SIG-M5 treated with dmso at 0.1 percent for 504 hours (cell line): ENCODE data around the gene RDH11.

ENCODE experiments used
- DNase-seq: peaks from one replicate; lab custom pipeline; 2025; ENCODE audit not compliant: unreplicated experiment; lab: John Stamatoyannopoulos, UW

RDH11 gene

GRCh38 chr14:67650694-67651093 lies 44.9 kb downstream of the RDH11 start:
- no peak for DNase-seq

- no peak for DNase-seq
Observed at GRCh38 chr14:67650151-67650550, 45.4 kb downstream of the RDH11 start.

GRCh38 chr14:67646131-67646530 lies 49.4 kb downstream of the RDH11 start:
- DNase-seq, result no peak

- no peak for DNase-seq
Observed at GRCh38 chr14:67645414-67645813, 50.1 kb downstream of the RDH11 start.

- DNase-seq, result no peak
Observed at GRCh38 chr14:67644428-67644827, 51.1 kb downstream of the RDH11 start.

GRCh38 chr14:67643713-67644112 lies 51.9 kb downstream of the RDH11 start:
- no peak for DNase-seq

GRCh38 chr14:67641902-67642749 lies 53.4 kb downstream of the RDH11 start:
- DNase-seq, result no peak

GRCh38 chr14:67641480-67641879 lies 54.1 kb downstream of the RDH11 start:
- DNase-seq, result no peak

- no peak for DNase-seq
Observed at GRCh38 chr14:67638642-67639041, 56.9 kb downstream of the RDH11 start.

GRCh38 chr14:67636361-67636919 lies 59.1 kb downstream of the RDH11 start:
- DNase-seq, result no peak

GRCh38 chr14:67633451-67634147 lies 62.0 kb downstream of the RDH11 start:
- DNase-seq, result no peak

GRCh38 chr14:67630938-67631337 lies 64.6 kb downstream of the RDH11 start:
- DNase-seq, result no peak

- DNase-seq, result no peak
Observed at GRCh38 chr14:67630186-67630585, 65.4 kb downstream of the RDH11 start.

GRCh38 chr14:67627519-67627918 lies 68.0 kb downstream of the RDH11 start:
- DNase-seq, result no peak
